GM23338 (cell line): ENCODE measurements around the gene ZNF19. TPM values are rescaled to one million over a fixed set of nuclear protein-coding genes. Genes with fewer than 3 reads are reported as not detected.

Experiments used
- ATAC-seq: fragments of 200-7000 bp; cut with Tn5 transposase; 3 replicates; pipeline ENCODE4 v1.9.1; 2020
- DNase-seq: peaks from one replicate; pipeline ENCODE4 v3.0.0-alpha.2; 2015; ENCODE audit warnings: low spot score
- H2AFZ ChIP-seq: fragments of 200-600 bp; sonication (generic); 2 replicates; pipeline ENCODE4 v1.8.0; 2016; ENCODE audit warnings: antibody characterized with exemption, mild to moderate bottlenecking, moderate library complexity
- H3F3A ChIP-seq: fragments of 200-600 bp; sonication (generic); replicated peaks from 2 replicates; pipeline ENCODE4 v1.8.0; 2017; ENCODE audit warnings: antibody characterized with exemption, mixed run types, low read depth
- H3K27ac ChIP-seq: fragments of 200-600 bp; sonication (generic); 2 replicates; pipeline ENCODE4 v1.6.1; 2016; ENCODE audit warnings: low read depth
- H3K27me3 ChIP-seq: fragments of 200-600 bp; sonication (generic); 2 replicates; pipeline ENCODE4 v1.8.0; 2016; ENCODE audit warnings: mild to moderate bottlenecking, mixed run types, moderate library complexity; ENCODE audit not compliant: insufficient read depth
- H3K36me3 ChIP-seq: fragments of 200-600 bp; sonication (generic); 2 replicates; pipeline ENCODE4 v1.8.0; 2016; ENCODE audit warnings: mild to moderate bottlenecking; ENCODE audit not compliant: insufficient read depth
- H3K4me1 ChIP-seq: fragments of 200-600 bp; sonication (generic); 2 replicates; pipeline ENCODE4 v1.8.0; 2016; ENCODE audit warnings: mild to moderate bottlenecking, moderate library complexity; ENCODE audit not compliant: insufficient read depth
- H3K4me2 ChIP-seq: fragments of 200-600 bp; sonication (generic); 2 replicates; pipeline ENCODE4 v1.7.1; 2017; ENCODE audit warnings: mixed run types
- H3K4me3 ChIP-seq: fragments of 200-600 bp; sonication (generic); 2 replicates; pipeline ENCODE4 v1.6.1; 2016; ENCODE audit warnings: mixed run types
- H3K79me2 ChIP-seq: fragments of 200-600 bp; sonication (generic); replicated peaks from 2 replicates; pipeline ENCODE4 v1.8.0; 2017; ENCODE audit warnings: mild to moderate bottlenecking; ENCODE audit not compliant: insufficient read depth
- H3K9me2 ChIP-seq: fragments of 200-600 bp; sonication (generic); 2 replicates; pipeline ENCODE4 v1.8.0; 2017; ENCODE audit not compliant: insufficient read depth
- H4K20me1 ChIP-seq: fragments of 200-600 bp; sonication (generic); replicated peaks from 2 replicates; pipeline ENCODE4 v1.8.0; 2017; ENCODE audit warnings: mild to moderate bottlenecking; ENCODE audit not compliant: insufficient read depth
- H3K27ac Mint-ChIP-seq: 2 replicates; pipeline ENCODE4 v1.8.0; 2020; ENCODE audit warnings: inconsistent platforms, mild to moderate bottlenecking, moderate library complexity, mixed read lengths
- H3K27me3 Mint-ChIP-seq: 3 replicates; pipeline ENCODE4 v1.8.0; 2022; ENCODE audit warnings: low read depth, mild to moderate bottlenecking, moderate library complexity, mixed read lengths, inconsistent platforms; ENCODE audit not compliant: insufficient read depth, poor library complexity
- H3K36me3 Mint-ChIP-seq: 3 replicates; pipeline ENCODE4 v1.8.0; 2021; ENCODE audit warnings: low read depth, mild to moderate bottlenecking, inconsistent platforms, moderate library complexity, mixed read lengths
- H3K4me1 Mint-ChIP-seq: 3 replicates; pipeline ENCODE4 v1.8.0; 2020; ENCODE audit warnings: mild to moderate bottlenecking, inconsistent platforms, mixed read lengths
- H3K4me3 Mint-ChIP-seq: 3 replicates; pipeline ENCODE4 v1.8.0; 2021; ENCODE audit warnings: moderate library complexity, mild to moderate bottlenecking, inconsistent platforms, mixed read lengths
- H3K9me3 Mint-ChIP-seq: 3 replicates; pipeline ENCODE4 v1.8.0; 2020; ENCODE audit warnings: moderate library complexity, mild to moderate bottlenecking, inconsistent platforms, mixed read lengths
- CTCF ChIP-seq, 2 experiments: fragments of 200-600 bp in 1 of 2; sonication (generic) in 1 of 2; conservative IDR thresholded peaks; 2 replicates each; pipeline versions ENCODE4 v1.5.1 to v1.6.1; 2016 to 2017; ENCODE audit warnings: antibody characterized with exemption in 2 of 2, low read depth in 2 of 2, mild to moderate bottlenecking in 2 of 2, moderate library complexity in 1 of 2
- ETS1 ChIP-seq: IDR thresholded peaks from 2 replicates; pipeline ENCODE4 v1.6.1; 2016; ENCODE audit warnings: antibody characterized with exemption
- EZH2 ChIP-seq: fragments of 200-600 bp; sonication (generic); IDR thresholded peaks from one replicate; pipeline ENCODE4 v1.8.0; 2017; ENCODE audit warnings: antibody characterized with exemption, mild to moderate bottlenecking, low read depth; ENCODE audit not compliant: unreplicated experiment
- JUNB ChIP-seq: IDR thresholded peaks from one replicate; pipeline ENCODE4 v1.6.1; 2016; ENCODE audit warnings: antibody characterized with exemption; ENCODE audit not compliant: unreplicated experiment
- REST ChIP-seq: IDR thresholded peaks from one replicate; pipeline ENCODE4 v1.6.1; 2018; ENCODE audit warnings: antibody characterized with exemption; ENCODE audit not compliant: unreplicated experiment
- ZNF114 ChIP-seq: fragments of 250-450 bp; sonication (Bioruptor Pico); IDR thresholded peaks from 2 replicates; pipeline ENCODE4 v1.5.0; 2020; ENCODE audit warnings: mild to moderate bottlenecking, moderate library complexity
- ZNF331 ChIP-seq: fragments of 250-450 bp; sonication (Bioruptor Pico); IDR thresholded peaks from 2 replicates; pipeline ENCODE4 v1.5.0; 2020; ENCODE audit warnings: low read depth, mild to moderate bottlenecking, moderate library complexity
- ZNF462 ChIP-seq: fragments of 250-450 bp; sonication (Bioruptor Pico); IDR thresholded peaks from 2 replicates; pipeline ENCODE4 v1.5.0; 2020; ENCODE audit warnings: mild to moderate bottlenecking, moderate library complexity
- polyA plus RNA-seq: library from polyadenylated mRNA; unstranded; fragments of >200 nt; fragmentation: Nextera tagmentation; extraction: Ambion mirVana; gene quantifications from 2 replicates; pipeline ENCODE4 v1.2.1, GENCODE V29; 2016
- total RNA-seq: library from RNA; depleted of rRNA; stranded (reverse); fragments of >200 nt; shearing (Covaris generic); gene quantifications from 2 replicates; pipeline ENCODE4 v1.2.3, GENCODE V29; 2014

ZNF19 gene
- total and polyA plus RNA-seq, 2 experiments from 2014 or later, result 1.0 to 4.8 TPM

GRCh38 chr16:71456801-71457200, 32.3 kb downstream of the ZNF19 start:
- Histone ChIP-seq H3F3A (no peaks in the 10 kb centered on the region), H4K20me1 (no peaks in the 10 kb centered on the region), H3K27me3 (no peaks in the 10 kb centered on the region), H3K79me2 (peaks cover 20% of the 10 kb centered on the region), H3K9me2 (0 out of 2 replicates have a peak, but pooled peaks cover 5% of the 10 kb centered on the region), H3K4me3 (no peak overlapping the region), H3K27ac (no peak overlapping the region), H3K4me2 (no peak overlapping the region), H2AFZ (no peak overlapping the region), H3K4me1 (no peaks in the 10 kb centered on the region), H3K36me3 (peaks cover 8% of the 10 kb centered on the region)
- Mint-ChIP-seq H3K4me3 (no peak overlapping the region), H3K9me3 (peaks cover 26% of the 10 kb centered on the region), H3K4me1 (no peaks in the 10 kb centered on the region), H3K36me3 (peaks cover 47% of the 10 kb centered on the region), H3K27me3 (peaks cover 1% of the 10 kb centered on the region), H3K27ac (no peak overlapping the region)
- ATAC-seq (no peak), DNase-seq (no peak)
- no peak for TF ChIP-seq ZNF114
- TF ChIP-seq JUNB, result no peak
- TF ChIP-seq CTCF (conservative IDR thresholded peaks at IDR 0.05; ENCODE audit: low read depth in 2 of 2), result no peak
- TF ChIP-seq ETS1, result no peak
- TF ChIP-seq ZNF462 (CRISPR knock-in tag), result no peak
- no peak for TF ChIP-seq REST
- TF ChIP-seq EZH2, result no peak
- TF ChIP-seq ZNF331 (CRISPR knock-in tag), result no peak
